GM19043 (cell line): ENCODE measurements around the gene EVI5L.

Source experiments
- ATAC-seq: cut with Tn5 transposase; IDR thresholded peaks from one replicate; pipeline ENCODE4 v1.9.1; 2021; ENCODE audit warnings: low read depth; ENCODE audit not compliant: unreplicated experiment

EVI5L gene

GRCh38 chr19:7844951-7845350 lies 14.9 kb downstream of the EVI5L start:
- no peak for ATAC-seq

GRCh38 chr19:7845390-7846154 lies 15.6 kb downstream of the EVI5L start:
- no peak for ATAC-seq

- no peak for ATAC-seq
Observed at GRCh38 chr19:7846155-7846646, 16.2 kb downstream of the EVI5L start.

GRCh38 chr19:7847664-7848063 lies 17.6 kb downstream of the EVI5L start:
- no peak for ATAC-seq

- no peak for ATAC-seq
Observed at GRCh38 chr19:7848779-7849457, 18.9 kb downstream of the EVI5L start.

DNA sequence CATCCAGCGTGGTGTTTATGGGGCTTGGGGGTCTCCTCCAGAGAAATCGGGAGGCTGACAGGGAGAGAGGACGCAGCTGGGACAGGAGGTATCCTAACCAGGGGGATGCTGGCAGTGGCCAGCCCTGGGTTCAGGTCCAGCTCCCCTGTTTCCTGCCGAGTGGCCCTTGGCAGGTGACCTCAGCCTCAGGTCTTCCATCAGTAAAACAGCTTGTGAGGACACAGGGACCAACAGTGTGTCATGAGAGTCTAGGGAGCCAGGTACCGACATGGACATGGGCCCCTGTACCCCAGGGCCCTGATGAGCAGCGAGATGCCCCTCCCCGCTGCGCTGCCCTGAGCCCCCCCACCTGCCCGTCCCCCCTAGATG lies 19.6 kb downstream of the EVI5L start:
- ATAC-seq: no peak

DNA sequence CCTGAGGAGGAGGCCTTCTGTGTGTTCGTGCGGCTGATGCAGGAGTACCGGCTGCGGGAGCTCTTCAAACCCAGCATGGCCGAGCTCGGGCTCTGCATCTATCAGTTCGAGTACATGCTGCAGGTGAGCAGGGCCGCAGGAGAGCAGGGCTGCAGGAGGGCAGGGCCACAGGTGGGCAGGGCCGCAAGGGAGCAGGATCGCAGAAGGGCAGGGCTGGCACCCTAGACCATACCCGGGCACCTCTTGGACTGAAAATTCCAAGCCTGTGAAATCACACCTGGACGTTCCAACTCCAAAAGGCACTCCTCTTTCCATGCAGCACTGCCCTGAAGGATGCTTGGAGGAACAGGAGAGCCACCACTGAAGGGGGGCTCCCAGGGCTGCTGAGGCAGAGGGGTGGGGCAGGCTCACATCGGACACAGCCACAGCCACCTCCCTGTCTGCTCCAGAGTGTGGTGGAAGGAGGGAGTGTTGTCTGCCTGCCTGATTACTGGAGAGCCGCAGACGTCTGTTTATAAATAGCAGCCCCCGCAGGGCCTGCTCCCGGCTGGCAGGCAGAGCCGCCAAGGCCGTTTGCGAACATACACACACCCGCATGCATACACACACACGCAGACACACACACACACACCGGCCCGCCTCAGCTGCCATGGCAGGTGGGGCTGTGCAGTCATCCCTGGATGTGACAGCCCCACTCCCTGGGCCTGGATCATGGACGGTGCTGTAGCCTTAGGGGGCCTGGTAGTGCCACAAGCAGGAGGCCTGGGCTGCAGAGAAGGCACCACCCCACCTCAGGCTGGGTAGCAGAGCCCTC lies 20.2 kb downstream of the EVI5L start:
- ATAC-seq: no peak

DNA sequence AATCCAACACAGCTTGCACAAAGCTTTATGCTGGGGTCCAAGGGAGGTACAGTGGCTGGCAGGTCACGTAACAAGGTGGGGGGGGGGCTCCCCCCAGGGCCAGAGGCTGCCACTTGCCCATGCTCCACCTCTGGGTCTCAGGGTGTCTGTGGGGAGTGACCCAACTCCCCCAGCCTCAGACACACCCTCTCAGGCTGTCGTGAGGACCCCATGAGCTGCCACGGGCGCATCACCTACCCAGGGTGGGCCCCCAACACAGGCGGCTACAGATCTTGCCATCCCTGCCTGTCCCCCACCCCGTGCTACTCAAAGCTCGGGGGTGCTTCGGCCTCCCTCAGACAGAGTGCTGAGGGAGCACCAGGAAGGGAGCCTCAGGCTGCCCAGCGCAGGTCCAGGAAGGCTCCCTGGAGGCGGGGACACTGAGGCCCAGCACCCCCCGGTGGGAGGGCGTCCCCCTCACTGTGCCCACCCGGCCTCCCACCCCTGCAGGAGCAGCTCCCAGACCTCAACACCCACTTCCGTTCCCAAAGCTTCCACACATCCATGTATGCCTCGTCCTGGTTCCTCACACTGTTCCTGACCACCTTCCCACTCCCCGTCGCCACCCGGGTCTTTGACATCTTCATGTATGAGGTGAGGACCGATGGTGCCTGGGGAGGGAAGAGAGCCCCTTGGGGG lies 21.1 kb downstream of the EVI5L start:
- no peak for ATAC-seq

GRCh38 chr19:7851623-7852500 lies 21.8 kb downstream of the EVI5L start:
- no peak for ATAC-seq

- no peak for ATAC-seq
Observed at GRCh38 chr19:7852851-7853769, 23.1 kb downstream of the EVI5L start.

GRCh38 chr19:7853770-7854128 lies 23.7 kb downstream of the EVI5L start:
- ATAC-seq: no peak

DNA sequence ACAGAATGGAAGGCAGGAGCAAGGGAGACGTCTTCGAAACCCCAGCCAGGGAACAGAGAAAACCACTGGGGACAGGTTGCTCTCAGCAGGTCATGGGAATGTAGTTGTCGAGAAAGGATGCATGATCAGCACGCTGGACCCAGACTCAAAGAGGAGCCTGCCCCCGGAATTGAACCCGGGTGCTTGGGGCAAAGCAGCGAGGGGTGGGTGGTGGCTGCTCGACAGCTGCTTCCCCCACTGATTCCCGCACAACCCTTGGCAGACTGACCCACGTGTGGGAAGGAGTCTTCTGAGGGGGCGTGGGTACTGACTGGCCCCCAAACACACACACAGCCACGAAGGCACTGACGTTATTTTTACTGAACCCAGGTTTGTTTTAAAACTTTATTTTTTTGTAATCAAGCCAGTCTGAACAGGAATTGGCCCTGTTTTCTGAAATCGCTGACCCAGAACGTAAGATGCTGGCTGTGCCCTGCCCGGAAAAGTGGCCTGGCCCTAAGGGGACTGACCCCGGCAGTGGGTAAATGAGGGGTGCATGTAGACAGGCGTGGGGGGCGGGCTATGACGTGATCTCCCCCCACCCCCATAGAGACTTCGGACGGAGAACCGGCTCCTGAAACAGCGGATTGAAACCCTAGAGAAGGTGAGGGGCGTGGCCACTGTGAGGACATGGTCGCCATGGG lies 25.5 kb downstream of the EVI5L start:
- ATAC-seq: no peak

DNA sequence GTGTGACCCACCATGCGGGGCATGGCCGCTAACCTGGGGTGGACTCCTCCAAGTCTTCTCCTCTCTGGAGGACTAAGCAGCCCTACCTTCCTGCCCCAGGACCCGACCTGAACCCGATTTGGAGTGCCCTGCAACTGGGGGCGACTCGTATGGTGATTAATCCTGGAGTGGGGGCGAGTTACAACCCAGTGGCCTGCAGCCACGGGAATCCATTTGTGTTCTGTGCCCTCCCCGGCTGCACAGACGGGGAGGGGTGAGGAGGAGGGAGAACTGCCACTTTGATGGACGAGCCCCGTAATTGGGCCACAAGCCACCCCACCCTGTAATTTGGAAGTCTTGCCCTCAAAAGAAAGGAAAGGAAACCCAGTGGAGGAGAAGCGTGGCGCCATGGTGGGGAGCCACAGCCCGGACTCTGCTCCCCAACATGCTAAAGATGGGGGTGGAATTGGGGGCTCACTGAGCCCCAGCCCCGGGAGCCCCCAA lies 26.1 kb downstream of the EVI5L start:
- no peak for ATAC-seq

- no peak for ATAC-seq
Observed at GRCh38 chr19:7856679-7857663, 27.0 kb downstream of the EVI5L start.

DNA sequence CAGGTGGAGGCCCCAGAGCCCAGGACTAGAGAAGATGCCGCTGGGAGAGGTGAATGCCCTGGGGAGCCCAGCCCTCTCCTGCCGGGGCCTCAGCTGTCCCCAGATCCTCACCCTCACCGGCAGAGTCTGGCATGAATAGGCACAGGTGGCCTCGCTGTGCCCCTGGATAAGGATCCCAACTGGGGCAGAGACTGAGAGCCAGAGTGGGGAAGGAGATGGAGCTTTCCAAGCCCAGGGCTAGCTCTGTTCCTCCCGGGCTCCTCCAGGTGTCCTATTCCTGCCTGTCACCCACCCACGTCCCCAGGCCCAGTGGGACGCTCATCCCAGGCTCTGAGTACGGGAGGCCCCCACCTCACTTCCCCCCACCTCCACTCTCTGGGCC lies 27.7 kb downstream of the EVI5L start:
- no peak for ATAC-seq

DNA sequence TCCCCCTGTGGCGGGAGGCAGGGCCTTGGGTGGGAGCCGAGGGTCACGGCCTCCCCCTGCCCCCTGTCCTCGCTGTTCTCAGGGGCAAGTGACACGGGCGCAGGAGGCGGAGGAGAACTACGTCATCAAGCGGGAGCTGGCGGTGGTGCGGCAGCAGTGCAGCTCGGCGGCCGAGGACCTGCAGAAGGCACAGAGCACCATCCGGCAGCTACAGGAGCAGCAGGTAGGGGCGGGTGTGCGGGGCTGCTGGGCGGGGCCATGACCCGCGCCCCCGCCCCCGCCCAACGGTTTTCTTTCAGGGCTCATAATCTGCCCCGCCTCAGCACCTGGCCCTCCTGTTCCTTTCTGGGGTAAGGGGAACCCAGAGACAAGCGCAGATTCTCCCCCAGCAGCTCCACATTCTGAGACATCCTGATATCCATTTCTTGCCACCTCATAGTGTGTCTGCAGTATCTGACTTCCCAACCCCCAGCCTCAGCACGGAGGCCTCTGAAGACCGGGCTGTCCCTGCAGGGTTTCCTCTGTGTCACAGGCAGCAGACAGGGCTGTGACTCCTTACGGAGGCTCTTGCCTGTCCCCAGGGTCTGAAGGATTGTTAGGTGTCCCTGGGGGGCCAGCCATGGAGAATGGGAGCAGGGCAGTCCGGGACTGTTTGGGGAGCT lies 28.2 kb downstream of the EVI5L start:
- ATAC-seq: no peak
